H9 (cell line): Measurements from ENCODE around the gene SLC25A34. TPM values are rescaled to one million over a fixed set of nuclear protein-coding genes. Genes with fewer than 3 reads are reported as not detected.

Experiments used
- DNase-seq: peaks from one replicate; pipeline ENCODE4 v3.0.0-alpha.2; 2017
- H2AFZ ChIP-seq: one replicate; pipeline ENCODE4 v1.6.1; 2013; ENCODE audit warnings: mild to moderate bottlenecking, low read length, control low read depth, moderate library complexity
- H2AK5ac ChIP-seq: 2 replicates; pipeline ENCODE4 v1.6.1; 2013; ENCODE audit warnings: low read length, control low read depth, mixed read lengths; ENCODE audit not compliant: insufficient read length
- H2BK120ac ChIP-seq: one replicate; pipeline ENCODE4 v1.6.1; 2013; ENCODE audit warnings: low read depth, mild to moderate bottlenecking, low read length, control low read depth, inconsistent platforms; ENCODE audit not compliant: poor library complexity, severe bottlenecking
- H2BK12ac ChIP-seq: 2 replicates; pipeline ENCODE4 v1.6.1; 2013; ENCODE audit warnings: low read length, control low read depth, mixed read lengths, low read depth; ENCODE audit not compliant: insufficient read length
- H2BK15ac ChIP-seq: 2 replicates; pipeline ENCODE4 v1.6.1; 2013; ENCODE audit warnings: low read depth, low read length, control low read depth
- H2BK20ac ChIP-seq: one replicate; pipeline ENCODE4 v1.6.1; 2013; ENCODE audit warnings: low read depth, mild to moderate bottlenecking, low read length, control low read depth, inconsistent platforms; ENCODE audit not compliant: poor library complexity, severe bottlenecking
- H2BK5ac ChIP-seq: 2 replicates; pipeline ENCODE4 v1.6.1; 2013; ENCODE audit warnings: low read length, control low read depth, mixed read lengths; ENCODE audit not compliant: insufficient read length
- H3K14ac ChIP-seq: 2 replicates; pipeline ENCODE4 v1.6.1; 2013; ENCODE audit warnings: low read length, control low read depth; ENCODE audit not compliant: insufficient read depth
- H3K18ac ChIP-seq: 2 replicates; pipeline ENCODE4 v1.6.1; 2013; ENCODE audit warnings: low read depth, mild to moderate bottlenecking, mixed read lengths, low read length, control low read depth; ENCODE audit not compliant: insufficient read length
- H3K23ac ChIP-seq: 2 replicates; pipeline ENCODE4 v1.6.1; 2013; ENCODE audit warnings: low read length, control low read depth, mixed read lengths, low read depth; ENCODE audit not compliant: insufficient read length
- H3K23me2 ChIP-seq: 2 replicates; pipeline ENCODE4 v1.6.1; 2013; ENCODE audit warnings: low read depth, mild to moderate bottlenecking, mixed read lengths, low read length, control low read depth; ENCODE audit not compliant: insufficient read length, poor library complexity, severe bottlenecking
- H3K27ac ChIP-seq: 2 replicates; pipeline ENCODE4 v1.5.1; 2013; ENCODE audit warnings: low read length, control low read depth, mixed read lengths, low read depth; ENCODE audit not compliant: insufficient read length
- H3K27me3 ChIP-seq: 2 replicates; pipeline ENCODE4 v1.6.1; 2013; ENCODE audit warnings: low read length, control low read depth, inconsistent platforms; ENCODE audit not compliant: insufficient read depth
- H3K4ac ChIP-seq: 2 replicates; pipeline ENCODE4 v1.6.1; 2013; ENCODE audit warnings: low read depth, mild to moderate bottlenecking, control low read depth, inconsistent platforms, low read length, moderate library complexity
- H3K4me1 ChIP-seq: 2 replicates; pipeline ENCODE4 v1.6.1; 2013; ENCODE audit warnings: low read length, control low read depth, inconsistent platforms; ENCODE audit not compliant: insufficient read depth
- H3K4me2 ChIP-seq: 2 replicates; pipeline ENCODE4 v1.6.1; 2013; ENCODE audit warnings: low read length, control low read depth, mixed read lengths; ENCODE audit not compliant: insufficient read length, insufficient read depth
- H3K56ac ChIP-seq: 2 replicates; pipeline ENCODE4 v1.6.1; 2013; ENCODE audit warnings: low read depth, mild to moderate bottlenecking, mixed read lengths, low read length, control low read depth; ENCODE audit not compliant: insufficient read length
- H3K79me1 ChIP-seq: 2 replicates; pipeline ENCODE4 v1.6.1; 2013; ENCODE audit warnings: low read depth, mild to moderate bottlenecking, moderate library complexity, low read length, control low read depth, inconsistent platforms; ENCODE audit not compliant: insufficient read depth, poor library complexity, severe bottlenecking
- H3K79me2 ChIP-seq: 2 replicates; pipeline ENCODE4 v1.6.1; 2013; ENCODE audit warnings: low read length, control low read depth, inconsistent platforms; ENCODE audit not compliant: insufficient read depth
- H3K9ac ChIP-seq: 2 replicates; pipeline ENCODE4 v1.6.1; 2013; ENCODE audit warnings: low read length, control low read depth, mixed read lengths; ENCODE audit not compliant: insufficient read length; ENCODE audit errors: extremely low read depth
- H3K9me3 ChIP-seq: one replicate; pipeline ENCODE4 v1.6.1; 2013; ENCODE audit warnings: low read depth, low read length, inconsistent platforms; ENCODE audit not compliant: control insufficient read depth
- H3T11ph ChIP-seq: one replicate; pipeline ENCODE4 v1.6.1; 2013; ENCODE audit warnings: mild to moderate bottlenecking, low read length, control low read depth, inconsistent platforms
- H4K20me1 ChIP-seq: one replicate; pipeline ENCODE4 v1.6.1; 2013; ENCODE audit not compliant: control insufficient read depth, insufficient read length, insufficient read depth
- H4K5ac ChIP-seq: 2 replicates; pipeline ENCODE4 v1.6.1; 2013; ENCODE audit warnings: low read depth, mild to moderate bottlenecking, mixed read lengths, low read length, control low read depth; ENCODE audit not compliant: insufficient read length
- H4K8ac ChIP-seq: replicated peaks from 2 replicates; pipeline ENCODE4 v1.6.1; 2013; ENCODE audit warnings: low read length, control low read depth, mixed read lengths, low read depth; ENCODE audit not compliant: insufficient read length
- H4K91ac ChIP-seq: 2 replicates; pipeline ENCODE4 v1.6.1; 2013; ENCODE audit warnings: low read depth, mild to moderate bottlenecking, moderate library complexity, mixed read lengths, low read length, control low read depth; ENCODE audit not compliant: insufficient read length
- H3K27ac Mint-ChIP-seq, 3 experiments: 2 replicates in 2 of 3; 3 replicates in 1 of 3; pipeline ENCODE4 v1.8.0; 2020 to 2021; ENCODE audit warnings: mixed read lengths in 3 of 3, mild to moderate bottlenecking in 1 of 3, moderate library complexity in 1 of 3
- H3K27me3 Mint-ChIP-seq: 2 replicates; pipeline ENCODE4 v1.8.0; 2021; ENCODE audit warnings: low read depth, mild to moderate bottlenecking, moderate library complexity, mixed read lengths
- H3K36me3 Mint-ChIP-seq, 3 experiments: 2 replicates in 2 of 3; 3 replicates in 1 of 3; pipeline ENCODE4 v1.8.0; 2020 to 2021; ENCODE audit warnings: low read depth in 3 of 3, mixed read lengths in 3 of 3; ENCODE audit not compliant: insufficient read depth in 1 of 3
- H3K4me1 Mint-ChIP-seq, 2 experiments: 2 replicates each; pipeline ENCODE4 v1.8.0; 2020; ENCODE audit warnings: mixed read lengths in 2 of 2
- H3K4me3 Mint-ChIP-seq, 2 experiments: 2 replicates in 1 of 2; 3 replicates in 1 of 2; pipeline ENCODE4 v1.8.0; 2020 to 2021; ENCODE audit warnings: mild to moderate bottlenecking in 2 of 2, mixed read lengths in 2 of 2, moderate library complexity in 1 of 2
- H3K9me3 Mint-ChIP-seq, 2 experiments: 2 replicates in 1 of 2; 3 replicates in 1 of 2; pipeline ENCODE4 v1.8.0; 2020; ENCODE audit warnings: mild to moderate bottlenecking in 2 of 2, mixed read lengths in 2 of 2, moderate library complexity in 1 of 2
- WGBS: extraction: QIAGEN DNeasy Blood & Tissue Kit; methylation state at CpG from one replicate; pipeline ENCODE4 v1.1.7; 2013; ENCODE audit warnings: missing lambda C conversion rate, low lambda C conversion rate, mixed read lengths; ENCODE audit not compliant: insufficient read length; ENCODE audit errors: extremely low coverage; 5-methylcytosine and 5-hydroxymethylcytosine counted together
- total RNA-seq: library from RNA; stranded (reverse); gene quantifications from 2 replicates; pipeline ENCODE4 v1.2.1, GENCODE V29; 2021
- TF ChIP-seq, protein P1 (sequence below): fragments of 200-600 bp; sonication (generic); conservative IDR thresholded peaks from 3 replicates; pipeline ENCODE4 v1.8.0; 2021; ENCODE audit warnings: antibody characterized with exemption, mild to moderate bottlenecking

The SLC25A34 gene
- total RNA-seq, 1 experiment from 2014 or later, result 1.5 TPM

DNA sequence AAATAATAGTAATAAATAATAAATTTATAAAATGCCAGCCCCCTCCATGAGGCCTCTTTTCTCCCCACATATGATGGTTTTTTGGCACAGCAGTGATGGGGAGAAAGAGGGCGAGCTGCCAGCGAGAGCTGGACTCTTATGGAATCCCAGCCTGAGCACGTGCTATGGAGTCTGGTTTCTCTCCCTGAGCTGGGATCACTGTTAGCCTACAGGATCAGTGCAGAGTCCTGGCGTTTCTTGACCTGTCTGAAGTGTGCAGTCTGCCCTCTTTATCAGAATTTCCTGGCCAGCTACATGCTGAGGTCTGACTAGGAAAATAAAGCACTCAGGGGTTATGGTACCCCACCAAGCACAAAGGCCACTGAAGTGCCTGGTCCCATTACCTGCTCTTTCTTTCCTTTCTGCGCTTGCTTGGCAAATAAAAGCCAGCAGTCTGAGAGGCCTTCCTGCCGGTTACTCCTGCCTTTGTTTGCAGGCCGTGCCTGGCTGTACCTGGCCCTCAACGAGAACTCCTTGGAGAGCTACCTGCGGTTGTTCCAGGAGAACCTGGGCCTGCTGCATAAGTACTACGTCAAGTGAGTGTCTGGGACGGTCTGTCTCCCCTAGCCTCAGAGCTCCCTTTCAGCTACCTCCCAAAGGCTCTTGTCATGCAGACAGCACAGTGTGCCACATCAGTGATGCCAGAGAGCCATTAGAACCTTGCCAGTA is 18.5 kb upstream of the SLC25A34 start:
- WGBS, result no CpG with 5 or more reads among the region's 11 CpGs
- Mint-ChIP-seq H3K4me1 (no peaks in the 10 kb centered on the region), H3K27ac (0 out of 7 replicates have a peak overlapping the region, but pooled peaks of 1 of the 3 experiments have one; percentile 44), H3K4me3 (no peak overlapping the region), H3K36me3 (peaks cover 13 to 47% (median 42%) of the 10 kb centered on the region in 3 experiments), H3K9me3 (no peaks in the 10 kb centered on the region), H3K27me3 (no peaks in the 10 kb centered on the region)
- Histone ChIP-seq H3K27ac (no peak overlapping the region), H3K18ac (no peak overlapping the region), H3T11ph (no peak overlapping the region), H2BK15ac (no peak overlapping the region), H4K5ac (no peak overlapping the region), H4K8ac (no peak overlapping the region), H3K23ac (no peak overlapping the region), H3K79me2 (no peaks in the 10 kb centered on the region), H2AFZ (no peak overlapping the region), H3K4ac (no peak overlapping the region), H3K9me3 (no peaks in the 10 kb centered on the region), H2BK5ac (no peak overlapping the region), H3K79me1 (peaks cover 3% of the 10 kb centered on the region), H2BK20ac (no peak overlapping the region), H3K4me2 (no peak overlapping the region), H3K9ac (no peak overlapping the region), H4K91ac (no peak overlapping the region), H3K4me1 (no peaks in the 10 kb centered on the region), H3K27me3 (no peaks in the 10 kb centered on the region), H4K20me1 (no peaks in the 10 kb centered on the region), H2AK5ac (no peak overlapping the region), H3K56ac (no peak overlapping the region), H2BK120ac (no peak overlapping the region), H2BK12ac (no peak overlapping the region), H3K14ac (no peak overlapping the region; the same call in 1 of the 2 replicates), H3K23me2 (no peaks in the 10 kb centered on the region)
- TF ChIP-seq, protein P1, sequence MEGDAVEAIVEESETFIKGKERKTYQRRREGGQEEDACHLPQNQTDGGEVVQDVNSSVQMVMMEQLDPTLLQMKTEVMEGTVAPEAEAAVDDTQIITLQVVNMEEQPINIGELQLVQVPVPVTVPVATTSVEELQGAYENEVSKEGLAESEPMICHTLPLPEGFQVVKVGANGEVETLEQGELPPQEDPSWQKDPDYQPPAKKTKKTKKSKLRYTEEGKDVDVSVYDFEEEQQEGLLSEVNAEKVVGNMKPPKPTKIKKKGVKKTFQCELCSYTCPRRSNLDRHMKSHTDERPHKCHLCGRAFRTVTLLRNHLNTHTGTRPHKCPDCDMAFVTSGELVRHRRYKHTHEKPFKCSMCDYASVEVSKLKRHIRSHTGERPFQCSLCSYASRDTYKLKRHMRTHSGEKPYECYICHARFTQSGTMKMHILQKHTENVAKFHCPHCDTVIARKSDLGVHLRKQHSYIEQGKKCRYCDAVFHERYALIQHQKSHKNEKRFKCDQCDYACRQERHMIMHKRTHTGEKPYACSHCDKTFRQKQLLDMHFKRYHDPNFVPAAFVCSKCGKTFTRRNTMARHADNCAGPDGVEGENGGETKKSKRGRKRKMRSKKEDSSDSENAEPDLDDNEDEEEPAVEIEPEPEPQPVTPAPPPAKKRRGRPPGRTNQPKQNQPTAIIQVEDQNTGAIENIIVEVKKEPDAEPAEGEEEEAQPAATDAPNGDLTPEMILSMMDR, result no peak
- no peak for DNase-seq
